ENCODE results near the gene DZIP1L. TPM values are rescaled to one million over a fixed set of nuclear protein-coding genes. Genes with fewer than 3 reads are reported as not detected.

The DZIP1L gene
- total and polyA plus RNA-seq, 5 experiments from 2014 or later, result not detected

GRCh38 chr3:138135146-138135832 is 19.9 kb upstream of the DZIP1L start:
- POLR2A ChIA-PET, result no interaction called here

DNA sequence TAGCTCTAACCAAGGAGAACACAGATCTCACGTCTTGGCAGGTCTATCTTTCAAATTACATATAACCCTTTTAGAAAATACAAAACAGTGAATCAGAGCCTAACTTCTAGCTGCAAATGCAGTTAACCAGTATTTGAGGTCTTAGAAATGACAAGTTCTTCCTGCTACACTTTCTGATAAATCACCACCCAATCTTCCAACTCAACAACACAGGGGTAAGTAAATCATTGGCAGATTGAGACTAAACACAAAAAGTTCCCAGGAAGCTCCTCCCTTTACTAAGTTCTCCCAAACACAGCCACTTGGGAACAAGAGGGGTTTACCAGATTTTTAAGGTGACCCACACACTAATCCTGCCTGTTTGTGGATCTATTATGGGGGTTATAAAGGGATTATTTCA is 16.8 kb upstream of the DZIP1L start, which contains the start of gene A4GNT:
A4GNT (minus strand) TSS at position 152 of the 400 bp plus-strand sequence. CDS start 1,134 bp downstream, outside the sequence.
- Mint-ChIP-seq H3K27ac (no peak within 1 kb of the TSS), H3K27me3 (peaks cover 0 to 9% (median 5%) of the 10 kb centered on the region in 5 donors), H3K9me3 (no peaks in the 10 kb centered on the region), H3K36me3 (no peaks in the 10 kb centered on the region), H3K4me1 (peaks cover 0 to 1% (median 0%) of the 10 kb centered on the region in 4 donors), H3K4me3 (no peak within 1 kb of the TSS)
- POLR2A ChIA-PET, result no interaction called here
- no peak for DNase-seq
- no peak for ATAC-seq

More at GRCh38 chr3:138135146-138135832, 19.9 kb upstream of the DZIP1L start:
- DNase-seq (no peak), ATAC-seq (no peak)
- H3K27me3 Mint-ChIP-seq, result peaks cover 2 to 12% (median 7%) of the 10 kb centered on the region in 5 donors
- H3K9me3 Mint-ChIP-seq, result no peaks in the 10 kb centered on the region
- H3K4me1 Mint-ChIP-seq, result peaks cover 0 to 1% (median 0%) of the 10 kb centered on the region in 4 donors
- H3K4me3 Mint-ChIP-seq, result no peak overlapping the region
- no peak overlapping the region for H3K27ac Mint-ChIP-seq
- no peaks in the 10 kb centered on the region for H3K36me3 Mint-ChIP-seq

- Mint-ChIP-seq H3K4me3 (no peak overlapping the region), H3K27ac (no peak overlapping the region), H3K9me3 (no peaks in the 10 kb centered on the region), H3K27me3 (peaks cover 0 to 11% (median 3%) of the 10 kb centered on the region in 5 donors), H3K36me3 (peaks cover 0 to 7% (median 0%) of the 10 kb centered on the region in 3 donors), H3K4me1 (peaks cover 0 to 2% (median 0%) of the 10 kb centered on the region in 4 donors)
- POLR2A ChIA-PET, result no interaction called here
- ATAC-seq (no peak), DNase-seq (no peak)
Measured at GRCh38 chr3:138127636-138128365, 12.4 kb upstream of the DZIP1L start.

DNA sequence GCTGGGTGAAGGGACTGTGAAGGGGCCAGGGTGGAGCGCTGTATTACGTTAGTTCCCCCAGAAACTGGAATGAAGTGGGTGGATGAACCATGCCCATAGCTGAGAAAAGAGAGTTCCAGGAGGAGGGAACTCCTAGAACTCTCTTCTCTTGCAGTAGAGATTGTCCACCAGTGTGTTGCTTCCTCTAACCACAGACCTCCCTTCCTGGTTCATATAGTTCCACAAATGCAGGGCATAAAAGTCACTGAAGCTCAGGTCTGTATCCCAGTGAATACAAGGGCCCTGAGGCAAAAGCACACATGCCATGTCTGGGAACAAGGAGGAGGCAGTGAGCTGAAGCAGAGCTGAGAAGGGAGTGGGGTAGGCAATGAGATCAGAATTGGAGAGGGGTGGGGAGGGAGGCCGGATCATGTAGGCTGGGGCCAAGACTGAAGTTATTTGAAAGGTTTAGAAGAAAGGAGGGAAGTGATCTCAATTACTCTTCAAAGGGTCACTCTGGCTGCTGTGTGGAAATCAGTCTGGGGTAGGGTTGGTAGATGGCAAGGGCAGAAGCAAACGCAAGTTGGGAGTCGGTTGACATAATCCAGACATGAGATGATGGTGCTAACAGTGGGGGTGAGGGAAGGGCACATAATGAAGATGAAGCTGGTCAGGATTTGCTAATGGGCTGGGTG is 10.3 kb upstream of the DZIP1L start:
- POLR2A ChIA-PET, result no interaction called here
- Mint-ChIP-seq H3K4me1 (peaks cover 0 to 2% (median 0%) of the 10 kb centered on the region in 4 donors), H3K36me3 (peaks cover 0 to 7% (median 0%) of the 10 kb centered on the region in 3 donors), H3K27ac (peak overlapping the region in 2 of 10 donors; percentile 75 to 76), H3K27me3 (peaks cover 0 to 12% (median 5%) of the 10 kb centered on the region in 5 donors), H3K4me3 (no peak overlapping the region), H3K9me3 (no peaks in the 10 kb centered on the region)
- ATAC-seq, result no peak
- no peak for DNase-seq

- ATAC-seq, result no peak
- H3K27ac Mint-ChIP-seq, result no peak overlapping the region
- POLR2A ChIA-PET, result no interaction called here
- no peak overlapping the region for H3K4me3 Mint-ChIP-seq
- H3K27me3 Mint-ChIP-seq, result peaks cover 0 to 12% (median 6%) of the 10 kb centered on the region in 5 donors
- H3K9me3 Mint-ChIP-seq, result no peaks in the 10 kb centered on the region
- no peak for DNase-seq
- peaks cover 0 to 2% (median 0%) of the 10 kb centered on the region in 4 donors for H3K4me1 Mint-ChIP-seq
- peaks cover 0 to 7% (median 0%) of the 10 kb centered on the region in 3 donors for H3K36me3 Mint-ChIP-seq
Measured at GRCh38 chr3:138124706-138125355, 9.4 kb upstream of the DZIP1L start.

- Mint-ChIP-seq H3K9me3 (no peaks in the 10 kb centered on the region), H3K36me3 (peaks cover 0 to 7% (median 0%) of the 10 kb centered on the region in 3 donors), H3K4me1 (peaks cover 0 to 2% (median 0%) of the 10 kb centered on the region in 4 donors), H3K4me3 (no peak overlapping the region), H3K27ac (no peak overlapping the region), H3K27me3 (peaks cover 2 to 12% (median 6%) of the 10 kb centered on the region in 5 donors)
- POLR2A ChIA-PET, result no interaction called here
- no peak for DNase-seq
- no peak for ATAC-seq
Measured at GRCh38 chr3:138124188-138124587, 8.8 kb upstream of the DZIP1L start.

- peaks cover 18 to 46% (median 24%) of the 10 kb centered on the region in 5 donors for H3K27me3 Mint-ChIP-seq
- H3K4me1 Mint-ChIP-seq, result peaks cover 5 to 19% (median 12%) of the 10 kb centered on the region in 4 donors
- H3K27ac Mint-ChIP-seq, result no peak overlapping the region
- H3K9me3 Mint-ChIP-seq, result peaks cover 0 to 2% (median 0%) of the 10 kb centered on the region in 9 donors
- peaks cover 0 to 7% (median 0%) of the 10 kb centered on the region in 3 donors for H3K36me3 Mint-ChIP-seq
- DNase-seq (no peak), ATAC-seq (no peak)
- no peak overlapping the region for H3K4me3 Mint-ChIP-seq
- POLR2A ChIA-PET, result no interaction called here
Measured at GRCh38 chr3:138119423-138119766, 4.0 kb upstream of the DZIP1L start.

GRCh38 chr3:138118612-138119422 is 3.4 kb upstream of the DZIP1L start:
- DNase-seq (peak in 5 of 10 donors; percentile 21 to 33 (median 29)), ATAC-seq (peak; percentile 53 to 60)
- Mint-ChIP-seq H3K27ac (peak overlapping the region in 1 of 10 donors; percentile 70), H3K4me3 (no peak overlapping the region), H3K36me3 (peaks cover 0 to 7% (median 0%) of the 10 kb centered on the region in 3 donors), H3K9me3 (peaks cover 0 to 2% (median 0%) of the 10 kb centered on the region in 9 donors), H3K4me1 (peaks cover 5 to 21% (median 14%) of the 10 kb centered on the region in 4 donors), H3K27me3 (peaks cover 18 to 50% (median 28%) of the 10 kb centered on the region in 5 donors)
- POLR2A ChIA-PET, result no interaction called here

DNA sequence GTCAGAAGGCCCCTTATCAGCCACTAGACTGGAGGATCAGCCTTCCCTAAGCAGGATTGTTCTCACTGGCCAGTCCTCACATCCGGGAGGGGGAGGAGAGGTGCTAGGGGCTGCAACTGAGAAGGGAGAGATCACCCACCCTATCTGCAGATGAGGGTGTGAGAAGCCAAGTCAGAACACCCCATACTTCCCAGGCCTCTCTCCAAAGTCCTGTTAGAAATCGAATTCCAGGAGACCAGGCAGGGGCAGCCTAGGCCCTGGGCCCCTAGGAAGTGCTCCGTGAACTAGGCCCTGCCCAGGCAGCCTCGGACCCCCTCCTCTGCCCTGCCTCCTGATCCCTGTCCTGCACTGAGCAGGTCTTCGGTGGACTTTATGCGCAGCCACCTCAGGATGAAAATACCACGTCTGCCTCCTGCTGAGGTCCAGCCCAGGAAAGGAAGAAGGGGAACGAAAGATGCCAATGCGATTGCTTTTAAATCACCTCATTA is 933 bp downstream of the DZIP1L start:
- Mint-ChIP-seq H3K36me3 (no peaks in the 10 kb centered on the region), H3K27me3 (peaks cover 22 to 78% (median 40%) of the 10 kb centered on the region in 5 donors), H3K4me1 (peaks cover 5 to 21% (median 14%) of the 10 kb centered on the region in 4 donors), H3K27ac (no peak overlapping the region), H3K4me3 (peak overlapping the region; percentile 46 to 83 (median 75)), H3K9me3 (peaks cover 0 to 2% (median 0%) of the 10 kb centered on the region in 9 donors)
- POLR2A ChIA-PET, result no interaction called here
- ATAC-seq, result no peak
- no peak for DNase-seq

DNA sequence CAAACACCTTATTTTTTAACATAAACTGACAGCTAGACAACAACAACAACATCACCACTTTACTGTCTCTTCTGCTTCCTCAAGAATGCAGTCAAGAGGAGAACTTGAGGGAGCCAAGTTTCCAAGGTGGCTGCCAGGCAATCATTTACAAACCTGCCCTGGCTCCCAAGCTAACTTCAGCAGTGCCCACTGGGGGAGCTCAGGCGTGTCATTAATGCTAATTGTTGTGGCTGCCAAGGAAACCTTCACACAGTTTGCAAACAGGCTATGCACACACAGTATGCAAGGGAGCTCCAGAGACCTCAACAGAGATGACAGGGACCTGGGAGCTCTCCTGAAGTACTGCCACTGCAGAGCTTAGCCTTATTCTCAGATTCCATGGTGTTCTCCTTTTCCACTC is 2.1 kb downstream of the DZIP1L start:
- H3K4me1 Mint-ChIP-seq, result peaks cover 5 to 21% (median 14%) of the 10 kb centered on the region in 4 donors
- no peaks in the 10 kb centered on the region for H3K36me3 Mint-ChIP-seq
- H3K27me3 Mint-ChIP-seq, result peaks cover 19 to 73% (median 39%) of the 10 kb centered on the region in 5 donors
- peaks cover 0 to 2% (median 0%) of the 10 kb centered on the region in 9 donors for H3K9me3 Mint-ChIP-seq
- peak overlapping the region in 2 of 10 donors; percentile 29 to 52 for H3K4me3 Mint-ChIP-seq
- H3K27ac Mint-ChIP-seq, result no peak overlapping the region
- DNase-seq, result no peak
- no peak for ATAC-seq
- POLR2A ChIA-PET, result no interaction called here

GRCh38 chr3:138112362-138112761 is 3.0 kb downstream of the DZIP1L start:
- peaks cover 19 to 72% (median 40%) of the 10 kb centered on the region in 5 donors for H3K27me3 Mint-ChIP-seq
- POLR2A ChIA-PET, result no interaction called here
- peaks cover 0 to 2% (median 0%) of the 10 kb centered on the region in 9 donors for H3K9me3 Mint-ChIP-seq
- no peak overlapping the region for H3K4me3 Mint-ChIP-seq
- H3K27ac Mint-ChIP-seq, result no peak overlapping the region
- ATAC-seq (no peak), DNase-seq (no peak)
- H3K36me3 Mint-ChIP-seq, result no peaks in the 10 kb centered on the region
- peaks cover 5 to 21% (median 14%) of the 10 kb centered on the region in 4 donors for H3K4me1 Mint-ChIP-seq
